Suppressor macrophage (primary cell): Measurements from ENCODE around the gene CCDC180.
"Not testable (repeated sequence)": the region's sequence is repeated elsewhere in the genome, so short reads cannot be mapped to it uniquely, and the experiment has no call there.

Source experiments
- DNase-seq, 4 experiments: peaks; one replicate each; pipeline ENCODE4 v3.0.0-alpha.2; 2020 to 2022
- total RNA-seq, 17 experiments: gene quantifications; one replicate each; lab custom pipeline; 2026; ENCODE audit warnings: mixed read lengths in 6 of 17, inconsistent platforms in 3 of 17; lab: John Stamatoyannopoulos, UW

CCDC180 gene
- 0.04 to 4.7 (median 0.40) reads per million in 17 experiments for total RNA-seq

- DNase-seq: no peak
Observed at GRCh38 chr9:97307500-97308163, at the start of gene CCDC180. Gene CCDC180, plus strand, starts transcription at chr9:97307659. Its CDS starts 405 bp downstream, at chr9:97308064.

GRCh38 chr9:97259834-97260514 is 47.5 kb upstream of the CCDC180 start:
- DNase-seq: not testable (repeated sequence)

GRCh38 chr9:97271292-97271691 is 36.2 kb upstream of the CCDC180 start:
- no peak for DNase-seq

- no peak for DNase-seq
Observed at GRCh38 chr9:97272072-97272471, 35.4 kb upstream of the CCDC180 start.

GRCh38 chr9:97276310-97276852 is 31.1 kb upstream of the CCDC180 start:
- DNase-seq: no peak

GRCh38 chr9:97277953-97278352 is 29.5 kb upstream of the CCDC180 start:
- DNase-seq: no peak

GRCh38 chr9:97280755-97281330 is 26.6 kb upstream of the CCDC180 start:
- no peak for DNase-seq

- DNase-seq: no peak
Observed at GRCh38 chr9:97283768-97284167, 23.7 kb upstream of the CCDC180 start.

- DNase-seq: no peak
Observed at GRCh38 chr9:97284798-97285197, 22.7 kb upstream of the CCDC180 start.

GRCh38 chr9:97292200-97292599 is 15.3 kb upstream of the CCDC180 start:
- no peak for DNase-seq

GRCh38 chr9:97293207-97293721 is 14.2 kb upstream of the CCDC180 start:
- no peak for DNase-seq

- DNase-seq: no peak
Observed at GRCh38 chr9:97293818-97294217, 13.6 kb upstream of the CCDC180 start.

GRCh38 chr9:97297889-97298288 is 9.6 kb upstream of the CCDC180 start:
- no peak for DNase-seq

GRCh38 chr9:97299809-97300414 is 7.5 kb upstream of the CCDC180 start:
- DNase-seq: no peak

- DNase-seq: no peak
Observed at GRCh38 chr9:97300586-97300985, 6.9 kb upstream of the CCDC180 start.

GRCh38 chr9:97301974-97302373 is 5.5 kb upstream of the CCDC180 start:
- no peak for DNase-seq

- DNase-seq: no peak
Observed at GRCh38 chr9:97304586-97304985, 2.9 kb upstream of the CCDC180 start.

GRCh38 chr9:97305501-97306298 is 1.8 kb upstream of the CCDC180 start:
- DNase-seq: no peak

GRCh38 chr9:97307091-97307490 is 368 bp upstream of the CCDC180 start:
- DNase-seq: peak; percentile 46 to 61 (median 56)

GRCh38 chr9:97309260-97309659 is 1.8 kb downstream of the CCDC180 start:
- no peak for DNase-seq

GRCh38 chr9:97310023-97310422 is 2.6 kb downstream of the CCDC180 start:
- no peak for DNase-seq

- no peak for DNase-seq
Observed at GRCh38 chr9:97310896-97311295, 3.4 kb downstream of the CCDC180 start.
